ENCODE data around the gene PFKFB4.

DNA sequence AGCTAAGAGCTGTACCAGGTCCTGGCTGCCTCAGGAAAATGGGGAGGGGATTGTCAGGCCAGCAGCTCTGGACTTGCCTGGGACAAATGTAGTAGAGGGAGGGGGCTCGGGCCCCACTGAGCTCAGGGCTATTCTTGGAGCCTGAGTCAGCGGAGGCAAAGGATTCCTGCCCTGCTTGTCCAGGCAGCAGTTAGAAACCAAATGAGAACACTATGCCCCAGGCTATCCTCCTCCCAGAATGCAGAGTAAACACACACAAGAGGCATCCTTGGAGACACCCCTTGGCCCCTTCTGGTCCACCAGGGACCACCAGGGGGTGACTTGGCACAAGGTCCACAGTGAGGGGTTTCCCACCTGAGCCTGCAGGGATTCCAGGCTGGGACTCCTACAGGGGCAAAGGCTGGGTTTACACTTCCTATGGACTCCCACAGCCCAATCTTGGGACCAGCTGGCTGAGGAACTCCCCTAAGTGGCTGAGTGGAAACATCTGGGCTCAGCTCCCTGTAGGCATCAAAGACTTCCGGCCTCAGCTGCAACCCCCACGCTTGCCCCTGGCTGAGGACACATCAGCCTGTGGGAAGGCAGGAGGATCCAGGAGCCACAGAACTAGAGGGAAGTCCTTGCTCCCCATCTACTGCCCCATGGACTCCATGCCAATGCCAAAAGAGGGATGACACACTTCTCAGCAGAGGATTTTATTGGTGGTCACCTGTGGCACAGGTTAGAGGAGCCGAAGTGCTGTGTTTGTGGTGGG is 41.9 kb upstream of the PFKFB4 start:
- TF ChIP-seq, protein P1, sequence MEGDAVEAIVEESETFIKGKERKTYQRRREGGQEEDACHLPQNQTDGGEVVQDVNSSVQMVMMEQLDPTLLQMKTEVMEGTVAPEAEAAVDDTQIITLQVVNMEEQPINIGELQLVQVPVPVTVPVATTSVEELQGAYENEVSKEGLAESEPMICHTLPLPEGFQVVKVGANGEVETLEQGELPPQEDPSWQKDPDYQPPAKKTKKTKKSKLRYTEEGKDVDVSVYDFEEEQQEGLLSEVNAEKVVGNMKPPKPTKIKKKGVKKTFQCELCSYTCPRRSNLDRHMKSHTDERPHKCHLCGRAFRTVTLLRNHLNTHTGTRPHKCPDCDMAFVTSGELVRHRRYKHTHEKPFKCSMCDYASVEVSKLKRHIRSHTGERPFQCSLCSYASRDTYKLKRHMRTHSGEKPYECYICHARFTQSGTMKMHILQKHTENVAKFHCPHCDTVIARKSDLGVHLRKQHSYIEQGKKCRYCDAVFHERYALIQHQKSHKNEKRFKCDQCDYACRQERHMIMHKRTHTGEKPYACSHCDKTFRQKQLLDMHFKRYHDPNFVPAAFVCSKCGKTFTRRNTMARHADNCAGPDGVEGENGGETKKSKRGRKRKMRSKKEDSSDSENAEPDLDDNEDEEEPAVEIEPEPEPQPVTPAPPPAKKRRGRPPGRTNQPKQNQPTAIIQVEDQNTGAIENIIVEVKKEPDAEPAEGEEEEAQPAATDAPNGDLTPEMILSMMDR (IDR thresholded peaks at IDR 0.05; ENCODE audit: low read length), result no peak
- no peak for TF ChIP-seq EZH2 (IDR thresholded peaks at IDR 0.05; ENCODE audit: borderline replicate concordance, low read length)

All from OCI-LY1 (cell line).